Measurements from ENCODE around the gene EPHA3. TPM values are rescaled to one million over a fixed set of nuclear protein-coding genes. Genes with fewer than 3 reads are reported as not detected.

The EPHA3 gene
- total and polyA plus RNA-seq, 2 experiments from 2014 or later: 3.0 to 15.1 TPM

DNA sequence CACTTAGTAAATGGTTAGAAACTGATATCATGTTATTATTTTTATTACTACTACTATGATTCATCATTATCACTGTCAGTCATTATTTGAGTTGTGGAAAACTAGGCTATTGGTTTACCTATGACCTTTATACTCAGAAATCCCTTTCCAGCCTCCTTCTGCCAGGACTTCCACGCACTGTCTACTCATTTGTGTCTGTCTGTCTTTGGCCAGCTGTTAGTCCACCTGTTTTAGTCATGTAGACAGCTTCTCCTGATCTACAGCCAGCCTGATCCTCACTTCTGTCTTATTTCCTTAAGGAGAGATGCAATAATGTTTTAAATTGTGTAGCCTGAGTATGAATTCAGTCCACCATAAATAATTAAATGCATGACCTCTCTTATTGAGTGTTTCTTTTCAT lies 162.8 kb downstream of the EPHA3 start:
- Histone ChIP-seq H3K9me2 (replicated peaks; ENCODE audit: insufficient read depth) (no peaks in the 10 kb centered on the region), H2AFZ (no peak overlapping the region), H3K36me3 (replicated peaks; ENCODE audit: insufficient read depth, low read depth) (no peaks in the 10 kb centered on the region), H3K4me3 (no peak overlapping the region), H3K27ac (no peak overlapping the region), H3K79me2 (no peaks in the 10 kb centered on the region), H3K9me3 (ENCODE audit: low read depth) (no peaks in the 10 kb centered on the region), H4K20me1 (ENCODE audit: insufficient read depth, poor library complexity, severe bottlenecking) (no peaks in the 10 kb centered on the region), H3K4me2 (no peak overlapping the region), H3K27me3 (no peaks in the 10 kb centered on the region), H3K4me1 (ENCODE audit: insufficient read depth) (no peaks in the 10 kb centered on the region)
- no peak for TF ChIP-seq EZH2phosphoT487 (IDR thresholded peaks at IDR 0.05; ENCODE audit: low read depth, severe bottlenecking, unreplicated experiment)
- TF ChIP-seq, protein P1, sequence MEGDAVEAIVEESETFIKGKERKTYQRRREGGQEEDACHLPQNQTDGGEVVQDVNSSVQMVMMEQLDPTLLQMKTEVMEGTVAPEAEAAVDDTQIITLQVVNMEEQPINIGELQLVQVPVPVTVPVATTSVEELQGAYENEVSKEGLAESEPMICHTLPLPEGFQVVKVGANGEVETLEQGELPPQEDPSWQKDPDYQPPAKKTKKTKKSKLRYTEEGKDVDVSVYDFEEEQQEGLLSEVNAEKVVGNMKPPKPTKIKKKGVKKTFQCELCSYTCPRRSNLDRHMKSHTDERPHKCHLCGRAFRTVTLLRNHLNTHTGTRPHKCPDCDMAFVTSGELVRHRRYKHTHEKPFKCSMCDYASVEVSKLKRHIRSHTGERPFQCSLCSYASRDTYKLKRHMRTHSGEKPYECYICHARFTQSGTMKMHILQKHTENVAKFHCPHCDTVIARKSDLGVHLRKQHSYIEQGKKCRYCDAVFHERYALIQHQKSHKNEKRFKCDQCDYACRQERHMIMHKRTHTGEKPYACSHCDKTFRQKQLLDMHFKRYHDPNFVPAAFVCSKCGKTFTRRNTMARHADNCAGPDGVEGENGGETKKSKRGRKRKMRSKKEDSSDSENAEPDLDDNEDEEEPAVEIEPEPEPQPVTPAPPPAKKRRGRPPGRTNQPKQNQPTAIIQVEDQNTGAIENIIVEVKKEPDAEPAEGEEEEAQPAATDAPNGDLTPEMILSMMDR (IDR thresholded peaks at IDR 0.05; ENCODE audit: poor library complexity): no peak
- no peak for TF ChIP-seq EZH2 (IDR thresholded peaks at IDR 0.05; ENCODE audit: borderline replicate concordance)
- no peak for DNase-seq (ENCODE audit: low spot score)
- 92% methylated on average over 1 of the region's 1 CpG for WGBS (ENCODE audit: low lambda C conversion rate, missing lambda C conversion rate)

DNA sequence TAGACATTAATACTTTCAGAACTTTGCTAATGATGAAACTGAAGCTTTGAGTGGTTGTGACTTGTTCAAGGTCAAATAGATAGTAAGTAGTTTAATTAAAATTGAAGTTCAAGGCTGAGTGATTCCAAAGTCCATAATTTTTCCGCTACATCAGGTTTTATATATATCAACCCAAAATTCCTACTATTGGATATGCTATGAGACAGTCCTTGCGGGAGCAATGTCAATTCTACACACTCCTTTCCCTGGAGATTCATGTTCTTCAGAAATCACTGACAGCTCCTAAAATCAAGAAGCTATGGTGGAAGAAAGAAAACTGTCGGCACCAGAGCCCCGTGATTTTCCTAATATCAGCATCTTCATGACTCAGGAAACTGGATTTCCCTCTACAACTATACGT lies 167.6 kb downstream of the EPHA3 start:
- no peaks in the 10 kb centered on the region for H3K4me1 ChIP-seq (ENCODE audit: insufficient read depth)
- H3K79me2 ChIP-seq: no peaks in the 10 kb centered on the region
- H3K27me3 ChIP-seq: no peaks in the 10 kb centered on the region
- TF ChIP-seq EZH2 (IDR thresholded peaks at IDR 0.05; ENCODE audit: borderline replicate concordance): no peak
- TF ChIP-seq EZH2phosphoT487 (IDR thresholded peaks at IDR 0.05; ENCODE audit: low read depth, severe bottlenecking, unreplicated experiment): no peak
- TF ChIP-seq, protein P1 (IDR thresholded peaks at IDR 0.05; ENCODE audit: poor library complexity): no peak
- H3K4me3 ChIP-seq: no peak overlapping the region
- DNase-seq (ENCODE audit: low spot score): no peak
- no peak overlapping the region for H3K4me2 ChIP-seq
- H4K20me1 ChIP-seq (ENCODE audit: insufficient read depth, poor library complexity, severe bottlenecking): no peaks in the 10 kb centered on the region
- H3K9me3 ChIP-seq (ENCODE audit: low read depth): no peaks in the 10 kb centered on the region
- no peak overlapping the region for H3K27ac ChIP-seq
- WGBS (ENCODE audit: low lambda C conversion rate, missing lambda C conversion rate): 88% methylated on average over 5 of the region's 5 CpGs
- H2AFZ ChIP-seq: no peak overlapping the region
- H3K9me2 ChIP-seq (replicated peaks; ENCODE audit: insufficient read depth): no peaks in the 10 kb centered on the region
- no peaks in the 10 kb centered on the region for H3K36me3 ChIP-seq (replicated peaks; ENCODE audit: insufficient read depth, low read depth)

DNA sequence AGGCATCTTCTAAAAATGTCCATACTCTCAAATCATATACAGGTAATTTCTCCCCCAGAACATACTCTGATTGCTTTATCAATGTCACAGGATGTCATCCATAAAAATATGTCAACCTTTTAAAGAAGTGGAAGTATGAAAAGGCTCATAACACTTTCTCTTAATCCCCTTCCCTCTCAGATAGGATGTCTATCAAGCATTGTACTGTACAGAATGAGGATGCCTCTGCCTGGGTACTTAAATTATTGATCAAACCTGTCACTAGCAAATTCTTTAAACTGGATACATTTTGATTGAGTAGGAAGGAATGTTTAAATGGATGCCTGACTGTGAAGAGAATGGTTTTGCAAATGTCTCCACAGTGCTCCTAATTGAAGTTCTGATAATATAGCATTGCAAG lies 168.7 kb downstream of the EPHA3 start:
- no peak overlapping the region for H3K4me3 ChIP-seq
- TF ChIP-seq, protein P1 (IDR thresholded peaks at IDR 0.05; ENCODE audit: poor library complexity): no peak
- no peak for TF ChIP-seq EZH2phosphoT487 (IDR thresholded peaks at IDR 0.05; ENCODE audit: low read depth, severe bottlenecking, unreplicated experiment)
- TF ChIP-seq EZH2 (IDR thresholded peaks at IDR 0.05; ENCODE audit: borderline replicate concordance): no peak
- H3K4me2 ChIP-seq: no peak overlapping the region
- no peaks in the 10 kb centered on the region for H3K9me2 ChIP-seq (replicated peaks; ENCODE audit: insufficient read depth)
- H3K36me3 ChIP-seq (replicated peaks; ENCODE audit: insufficient read depth, low read depth): no peaks in the 10 kb centered on the region
- no peak for DNase-seq (ENCODE audit: low spot score)
- no peaks in the 10 kb centered on the region for H3K4me1 ChIP-seq (ENCODE audit: insufficient read depth)
- no peaks in the 10 kb centered on the region for H3K27me3 ChIP-seq
- no peaks in the 10 kb centered on the region for H3K79me2 ChIP-seq
- no peak overlapping the region for H3K27ac ChIP-seq
- H2AFZ ChIP-seq: no peak overlapping the region
- no peaks in the 10 kb centered on the region for H4K20me1 ChIP-seq (ENCODE audit: insufficient read depth, poor library complexity, severe bottlenecking)
- no peaks in the 10 kb centered on the region for H3K9me3 ChIP-seq (ENCODE audit: low read depth)
